Measurements from ENCODE around the gene CCL18.

DNA sequence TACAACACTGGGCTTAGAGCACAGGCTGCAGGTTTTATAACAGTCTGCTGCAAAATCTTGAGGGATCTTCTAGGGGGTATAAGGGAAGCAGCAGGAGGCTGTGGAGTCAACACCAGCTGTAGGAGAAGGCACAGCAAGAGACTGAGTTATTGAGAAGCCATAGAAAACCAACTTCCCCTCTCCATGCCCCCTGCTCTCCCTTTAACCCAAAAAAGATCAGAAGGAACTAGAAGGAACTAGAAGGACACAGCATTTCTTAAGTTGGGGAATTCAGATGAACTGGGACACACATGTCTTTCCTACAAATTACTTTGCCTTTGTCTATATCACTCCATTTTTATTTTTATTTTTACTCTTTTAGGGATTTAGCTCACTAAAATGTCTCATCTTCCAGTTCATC, 6.2 kb upstream of the CCL18 start:
- TF ChIP-seq, protein P1, sequence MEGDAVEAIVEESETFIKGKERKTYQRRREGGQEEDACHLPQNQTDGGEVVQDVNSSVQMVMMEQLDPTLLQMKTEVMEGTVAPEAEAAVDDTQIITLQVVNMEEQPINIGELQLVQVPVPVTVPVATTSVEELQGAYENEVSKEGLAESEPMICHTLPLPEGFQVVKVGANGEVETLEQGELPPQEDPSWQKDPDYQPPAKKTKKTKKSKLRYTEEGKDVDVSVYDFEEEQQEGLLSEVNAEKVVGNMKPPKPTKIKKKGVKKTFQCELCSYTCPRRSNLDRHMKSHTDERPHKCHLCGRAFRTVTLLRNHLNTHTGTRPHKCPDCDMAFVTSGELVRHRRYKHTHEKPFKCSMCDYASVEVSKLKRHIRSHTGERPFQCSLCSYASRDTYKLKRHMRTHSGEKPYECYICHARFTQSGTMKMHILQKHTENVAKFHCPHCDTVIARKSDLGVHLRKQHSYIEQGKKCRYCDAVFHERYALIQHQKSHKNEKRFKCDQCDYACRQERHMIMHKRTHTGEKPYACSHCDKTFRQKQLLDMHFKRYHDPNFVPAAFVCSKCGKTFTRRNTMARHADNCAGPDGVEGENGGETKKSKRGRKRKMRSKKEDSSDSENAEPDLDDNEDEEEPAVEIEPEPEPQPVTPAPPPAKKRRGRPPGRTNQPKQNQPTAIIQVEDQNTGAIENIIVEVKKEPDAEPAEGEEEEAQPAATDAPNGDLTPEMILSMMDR (IDR thresholded peaks at IDR 0.05; ENCODE audit: insufficient read depth, low read depth, low read length) = no peak
- TF ChIP-seq EZH2 (IDR thresholded peaks at IDR 0.05; ENCODE audit: insufficient read depth, low read length) = no peak
